Muscle layer of duodenum (tissue), 2 donors: ENCODE results near the gene KDM4B.

Source experiments
- H3K27ac ChIP-seq: one replicate; pipeline ENCODE4 v1.7.0; 2013; ENCODE audit warnings: mild to moderate bottlenecking, low read length
- H3K27me3 ChIP-seq: one replicate; pipeline ENCODE4 v1.7.0; 2013; ENCODE audit warnings: low read depth, mild to moderate bottlenecking, control low read depth, low read length
- H3K36me3 ChIP-seq, 2 donors: one replicate each; pipeline ENCODE4 v1.7.0; 2013; ENCODE audit warnings: low read length in 2 of 2, control low read depth in 1 of 2, mild to moderate bottlenecking in 1 of 2; ENCODE audit not compliant: insufficient read depth in 2 of 2, control insufficient read depth in 1 of 2
- H3K4me1 ChIP-seq, 2 donors: one replicate each; pipeline ENCODE4 v1.7.0; 2013; ENCODE audit warnings: low read length in 2 of 2, mild to moderate bottlenecking in 2 of 2, control low read depth in 1 of 2, moderate library complexity in 1 of 2; ENCODE audit not compliant: insufficient read depth in 2 of 2, control insufficient read depth in 1 of 2
- H3K4me3 ChIP-seq, 2 donors: one replicate each; pipeline ENCODE4 v1.7.0; 2013; ENCODE audit warnings: low read length in 2 of 2, low read depth in 1 of 2, mild to moderate bottlenecking in 1 of 2
- H3K9me3 ChIP-seq, 2 donors: one replicate each; pipeline ENCODE4 v1.7.0; 2013; ENCODE audit warnings: low read length in 2 of 2, control low read depth in 1 of 2, mild to moderate bottlenecking in 1 of 2; ENCODE audit not compliant: control insufficient read depth in 1 of 2
- donor health status: healthy.

The KDM4B gene

DNA sequence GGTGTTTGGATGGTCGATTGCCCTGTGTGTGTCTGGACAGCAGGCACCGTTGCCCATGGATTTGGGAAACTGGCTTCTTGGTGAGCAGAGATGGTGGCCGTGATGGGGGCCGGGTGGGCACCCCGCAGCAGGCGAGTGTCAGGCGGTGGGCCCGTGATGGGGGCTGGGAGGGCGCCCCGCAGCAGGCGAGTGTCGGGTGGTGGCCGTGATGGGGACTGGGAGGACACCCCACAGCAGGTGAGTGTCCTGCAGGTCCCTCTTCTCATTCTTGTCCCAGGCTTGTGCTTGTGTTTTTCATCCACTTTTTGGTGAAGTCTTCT lies 86.5 kb downstream of the KDM4B start:
- Histone ChIP-seq H3K4me3 (no peak overlapping the region), H3K27ac (no peak overlapping the region), H3K27me3 (no peaks in the 10 kb centered on the region), H3K4me1 (no peaks in the 10 kb centered on the region), H3K9me3 (no peaks in the 10 kb centered on the region), H3K36me3 (peaks cover 5 to 38% of the 10 kb centered on the region in 2 donors)

DNA sequence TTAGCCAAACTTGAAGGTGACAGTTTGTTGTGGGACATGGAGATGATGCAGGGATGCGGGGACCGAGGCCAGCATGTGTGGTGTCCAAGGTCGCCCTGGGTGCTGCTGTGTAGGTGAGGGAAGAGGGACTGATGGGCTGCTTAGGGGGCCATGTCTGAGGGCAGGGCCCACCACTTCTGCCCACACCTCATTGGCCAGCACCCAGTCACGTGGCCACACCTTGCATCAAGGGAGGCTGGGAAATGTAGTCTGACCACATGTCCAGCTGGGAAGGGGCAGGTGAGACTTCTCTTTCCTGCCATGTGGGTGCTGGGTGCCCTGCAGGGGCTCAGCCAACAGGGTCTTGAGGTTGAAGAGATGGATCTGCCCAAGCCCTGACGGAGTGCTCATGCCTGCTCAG lies 88.9 kb downstream of the KDM4B start:
- Histone ChIP-seq H3K4me3 (no peak overlapping the region), H3K36me3 (peaks cover 5 to 32% of the 10 kb centered on the region in 2 donors), H3K9me3 (peaks cover 0 to 4% of the 10 kb centered on the region in 2 donors), H3K4me1 (no peaks in the 10 kb centered on the region), H3K27ac (no peak overlapping the region), H3K27me3 (no peaks in the 10 kb centered on the region)

DNA sequence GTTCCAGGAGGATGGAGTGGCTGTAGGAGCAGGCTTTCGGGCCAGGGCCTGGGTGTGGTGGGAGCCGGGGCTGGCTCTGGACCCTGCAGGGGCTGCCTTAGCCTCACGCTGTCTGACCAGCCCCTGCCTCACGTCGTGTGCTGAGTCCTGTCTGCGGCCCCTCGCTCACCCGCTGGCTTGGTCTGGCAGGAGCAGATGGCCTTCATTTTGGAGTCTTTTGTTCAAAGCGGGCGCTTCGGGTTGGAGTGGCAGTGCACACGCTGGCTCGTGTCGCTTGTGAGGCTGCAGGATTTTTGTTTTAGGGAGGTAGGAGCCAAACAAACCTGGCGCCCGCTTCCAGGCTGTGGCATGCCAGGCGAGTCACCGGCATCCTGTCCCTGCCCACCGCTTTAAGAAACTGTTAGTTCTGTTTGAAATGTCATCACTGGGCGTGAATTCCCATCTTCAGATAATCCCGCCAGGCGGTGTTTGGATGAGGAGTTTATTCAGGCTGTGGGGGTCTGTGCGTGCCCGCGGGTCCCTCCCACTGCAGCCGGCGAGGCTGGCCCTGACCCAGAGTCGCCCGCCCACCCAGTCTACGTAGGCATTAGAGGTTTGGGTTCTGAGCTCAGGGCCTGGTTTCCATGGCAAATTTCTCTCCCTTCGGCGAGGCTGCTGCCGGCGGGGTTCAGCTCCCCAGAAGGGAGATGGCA lies 89.8 kb downstream of the KDM4B start:
- peaks cover 8 to 38% of the 10 kb centered on the region in 2 donors for H3K36me3 ChIP-seq
- peaks cover 0 to 4% of the 10 kb centered on the region in 2 donors for H3K9me3 ChIP-seq
- H3K27me3 ChIP-seq = no peaks in the 10 kb centered on the region
- H3K4me1 ChIP-seq = no peaks in the 10 kb centered on the region
- no peak overlapping the region for H3K27ac ChIP-seq
- H3K4me3 ChIP-seq = no peak overlapping the region

DNA sequence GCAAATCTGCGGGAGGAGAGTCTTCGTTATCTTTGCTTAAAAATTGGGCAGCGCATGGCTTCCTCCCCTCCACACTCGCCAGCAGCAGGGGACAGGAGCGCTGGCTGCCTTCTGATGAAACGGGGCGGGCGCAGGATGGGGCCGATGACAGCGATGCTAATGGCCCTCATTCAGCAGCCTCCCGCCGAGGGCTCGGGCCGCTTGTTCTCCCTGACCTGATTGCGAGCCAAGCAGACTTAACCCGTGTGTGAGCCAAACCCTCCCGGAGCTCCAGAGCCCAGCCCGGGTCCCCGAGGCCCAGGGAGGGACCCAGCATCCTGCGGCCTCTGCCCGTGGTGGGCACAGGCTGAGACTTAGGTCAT lies 90.3 kb downstream of the KDM4B start:
- H3K36me3 ChIP-seq = peaks cover 8 to 42% of the 10 kb centered on the region in 2 donors
- no peaks in the 10 kb centered on the region for H3K27me3 ChIP-seq
- no peak overlapping the region for H3K4me3 ChIP-seq
- H3K9me3 ChIP-seq = peaks cover 0 to 4% of the 10 kb centered on the region in 2 donors
- H3K4me1 ChIP-seq = no peaks in the 10 kb centered on the region
- H3K27ac ChIP-seq = no peak overlapping the region

DNA sequence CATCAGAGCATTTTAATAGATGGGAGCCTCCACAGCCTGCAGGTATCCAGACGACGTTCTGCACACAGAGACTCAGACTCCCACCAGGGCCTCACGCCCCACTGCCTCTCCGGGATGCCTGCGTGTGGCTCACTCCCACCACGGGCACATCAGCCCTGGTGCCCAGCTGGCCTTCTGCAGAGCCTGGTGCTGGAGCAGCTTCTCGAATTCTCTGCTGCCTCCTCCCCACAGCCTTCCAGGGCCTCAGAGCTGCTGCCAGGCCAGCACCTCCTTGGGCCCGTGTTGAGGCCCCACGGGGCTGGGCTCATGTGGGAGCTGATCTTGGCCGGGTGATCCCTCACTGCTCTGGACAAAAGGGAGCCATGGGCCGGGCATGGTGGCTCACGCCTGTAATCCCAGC lies 90.9 kb downstream of the KDM4B start:
- Histone ChIP-seq H3K4me3 (no peak overlapping the region), H3K36me3 (peaks cover 8 to 42% of the 10 kb centered on the region in 2 donors), H3K4me1 (no peaks in the 10 kb centered on the region), H3K27ac (no peak overlapping the region), H3K9me3 (peaks cover 0 to 4% of the 10 kb centered on the region in 2 donors), H3K27me3 (no peaks in the 10 kb centered on the region)

DNA sequence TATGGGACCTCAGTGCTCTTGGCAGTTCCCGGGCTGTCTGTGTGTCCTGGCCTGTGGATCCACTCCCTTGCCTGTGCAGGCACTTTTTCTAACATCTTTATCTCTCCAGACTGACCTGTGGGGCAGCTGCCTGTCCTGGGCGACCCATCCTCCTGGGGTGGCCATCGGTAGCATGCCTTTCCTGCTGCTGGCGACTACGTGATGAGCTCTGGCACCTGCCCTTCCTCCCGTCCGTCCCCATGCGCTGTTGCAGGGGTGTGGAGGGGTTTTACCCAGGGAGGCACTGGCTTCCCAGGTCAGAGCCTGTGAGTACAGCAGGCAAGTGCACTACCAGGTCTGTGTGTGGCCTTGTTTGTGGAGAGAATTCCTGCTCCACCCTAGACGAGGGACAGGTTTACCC lies 93.3 kb downstream of the KDM4B start:
- Histone ChIP-seq H3K4me3 (no peak overlapping the region), H3K27me3 (no peaks in the 10 kb centered on the region), H3K4me1 (no peaks in the 10 kb centered on the region), H3K36me3 (peaks cover 6 to 48% of the 10 kb centered on the region in 2 donors), H3K9me3 (peaks cover 0 to 4% of the 10 kb centered on the region in 2 donors), H3K27ac (no peak overlapping the region)

DNA sequence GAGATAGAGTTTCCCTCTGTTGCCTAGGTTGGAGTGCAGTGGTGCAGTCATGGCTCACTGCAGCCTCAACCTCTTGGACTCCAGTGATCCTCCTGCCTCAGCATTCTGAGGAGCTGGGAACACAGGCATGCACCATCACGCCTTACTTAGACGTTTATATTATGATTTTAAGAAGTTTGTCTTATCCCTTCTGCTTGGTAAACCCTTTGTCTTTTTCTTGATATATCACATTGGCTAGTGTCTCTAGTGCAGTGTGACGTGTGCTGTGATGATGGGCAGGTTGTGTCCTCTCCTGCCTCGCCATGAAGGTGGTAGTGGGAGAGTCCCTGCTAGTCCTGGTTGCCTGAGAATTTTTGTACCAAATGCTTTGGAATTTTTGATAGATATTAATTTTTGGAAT lies 93.9 kb downstream of the KDM4B start:
- H3K27me3 ChIP-seq = no peaks in the 10 kb centered on the region
- H3K4me3 ChIP-seq = no peak overlapping the region
- H3K27ac ChIP-seq = no peak overlapping the region
- H3K36me3 ChIP-seq = peaks cover 3 to 42% of the 10 kb centered on the region in 2 donors
- peaks cover 0 to 4% of the 10 kb centered on the region in 2 donors for H3K9me3 ChIP-seq
- H3K4me1 ChIP-seq = no peaks in the 10 kb centered on the region

DNA sequence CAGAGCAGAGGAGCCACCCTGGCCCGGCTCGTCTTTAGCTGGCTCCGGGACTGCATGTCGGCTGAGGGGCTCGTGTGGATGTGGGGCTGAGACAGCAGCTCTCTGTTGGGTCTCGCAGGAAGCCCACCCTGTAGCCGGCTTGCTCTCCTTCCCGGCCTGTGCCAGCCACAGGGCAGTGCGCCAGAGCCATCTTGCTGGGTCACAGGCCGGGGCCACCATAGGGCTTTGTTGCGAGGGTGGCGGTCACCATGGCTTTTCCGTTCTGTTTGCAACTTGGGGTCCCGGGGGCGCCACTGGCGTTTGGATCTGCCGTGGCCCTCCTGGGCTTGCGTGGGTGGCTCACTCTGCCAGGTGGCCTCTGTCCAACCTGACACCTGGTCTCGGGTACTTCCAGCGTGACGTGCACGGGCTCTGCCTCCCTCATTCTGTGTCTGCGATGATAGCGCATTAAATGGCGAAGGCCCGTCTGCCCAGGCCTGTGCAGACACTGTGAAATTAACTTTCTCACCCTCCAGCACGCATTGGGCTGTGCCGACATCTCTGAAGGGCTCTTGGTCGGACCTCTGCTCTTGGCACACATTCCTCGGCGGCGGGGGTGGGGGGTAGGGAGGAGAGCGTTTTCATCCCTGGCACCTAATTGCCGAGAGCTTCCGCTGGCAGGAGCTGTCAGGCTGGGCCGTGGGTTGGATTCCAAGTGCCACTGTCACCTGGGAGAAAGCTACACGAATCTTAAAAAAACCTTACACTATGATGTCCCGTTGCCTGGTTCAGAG lies 95.1 kb downstream of the KDM4B start:
- peaks cover 3 to 41% of the 10 kb centered on the region in 2 donors for H3K36me3 ChIP-seq
- H3K4me1 ChIP-seq = no peaks in the 10 kb centered on the region
- peaks cover 0 to 4% of the 10 kb centered on the region in 2 donors for H3K9me3 ChIP-seq
- H3K27ac ChIP-seq = no peak overlapping the region
- no peak overlapping the region for H3K4me3 ChIP-seq
- no peaks in the 10 kb centered on the region for H3K27me3 ChIP-seq

DNA sequence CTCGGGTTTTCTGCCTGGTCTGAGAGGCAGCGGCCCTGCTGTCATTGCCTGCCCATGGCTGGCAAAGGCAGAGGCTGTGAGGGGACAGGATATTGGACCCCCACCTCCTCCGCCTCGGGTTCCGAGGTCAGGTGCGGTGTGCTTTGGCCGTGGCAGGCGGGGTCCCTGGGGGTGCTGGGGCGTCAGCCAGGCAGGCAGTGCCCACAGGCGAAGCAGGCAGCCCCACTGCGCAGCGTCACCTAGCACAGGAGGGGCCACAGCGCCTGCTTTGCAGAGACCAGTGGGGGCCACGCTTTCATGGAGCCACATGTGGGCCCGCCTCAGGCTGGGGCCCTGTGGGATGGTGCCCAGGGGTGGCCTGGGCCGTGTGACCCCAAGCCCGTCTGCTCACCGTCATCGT lies 96.0 kb downstream of the KDM4B start:
- no peaks in the 10 kb centered on the region for H3K27me3 ChIP-seq
- H3K9me3 ChIP-seq = peaks cover 0 to 4% of the 10 kb centered on the region in 2 donors
- H3K36me3 ChIP-seq = peaks cover 3 to 37% of the 10 kb centered on the region in 2 donors
- H3K4me1 ChIP-seq = no peaks in the 10 kb centered on the region
- H3K4me3 ChIP-seq = no peak overlapping the region
- no peak overlapping the region for H3K27ac ChIP-seq

DNA sequence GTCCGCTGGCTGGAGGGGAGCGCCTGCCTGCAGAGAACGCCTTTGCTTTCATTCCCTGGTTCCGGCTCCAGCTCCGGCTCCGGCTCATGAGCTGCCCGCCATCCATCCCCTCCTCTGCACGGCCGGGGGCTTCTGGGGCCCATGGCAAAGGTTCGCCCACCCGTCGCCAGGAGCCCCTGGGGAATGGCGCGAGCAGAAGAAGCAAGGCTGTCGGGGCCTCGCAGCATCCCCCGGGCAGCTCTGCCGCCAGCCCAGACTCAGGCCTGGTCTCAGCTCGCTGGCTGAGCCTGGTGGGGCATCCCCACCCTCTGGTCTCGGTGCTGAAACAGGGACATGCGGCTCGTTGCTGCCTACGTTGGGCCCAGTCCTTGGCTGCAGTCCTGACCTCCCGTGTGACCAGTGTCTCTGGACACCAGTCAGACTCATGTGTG lies 96.8 kb downstream of the KDM4B start:
- Histone ChIP-seq H3K27ac (no peak overlapping the region), H3K27me3 (no peaks in the 10 kb centered on the region), H3K36me3 (peaks cover 3 to 38% of the 10 kb centered on the region in 2 donors), H3K4me1 (no peaks in the 10 kb centered on the region), H3K9me3 (peaks cover 0 to 4% of the 10 kb centered on the region in 2 donors), H3K4me3 (no peak overlapping the region)

DNA sequence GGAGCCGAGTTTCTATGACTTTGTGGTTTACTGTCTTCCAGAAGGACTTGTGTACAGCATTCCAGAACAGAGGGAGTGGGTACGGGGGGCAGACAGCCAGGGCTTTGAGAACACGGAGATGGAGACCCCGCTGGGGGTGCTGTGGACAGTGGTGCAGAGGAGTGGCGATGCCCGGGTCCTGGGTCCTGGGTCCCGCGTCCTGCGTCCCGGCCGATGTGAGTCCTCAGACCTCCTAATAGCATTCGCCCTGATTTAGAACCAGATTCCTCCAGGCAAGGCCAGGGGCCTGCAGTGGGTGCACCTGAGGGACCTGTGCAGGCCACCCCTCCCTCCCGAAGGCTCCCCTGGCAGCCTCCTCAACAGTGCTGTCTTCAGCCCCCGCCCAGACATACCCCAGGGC lies 97.9 kb downstream of the KDM4B start:
- H3K36me3 ChIP-seq = peaks cover 11 to 46% of the 10 kb centered on the region in 2 donors

More for the DNA sequence above, 97.9 kb downstream of the KDM4B start:
- Histone ChIP-seq H3K4me3 (no peak overlapping the region), H3K27ac (no peak overlapping the region), H3K27me3 (no peaks in the 10 kb centered on the region), H3K9me3 (peaks cover 0 to 4% of the 10 kb centered on the region in 2 donors), H3K4me1 (no peaks in the 10 kb centered on the region)
